Adipose tissue (tissue), 3 donors: Measurements from ENCODE around the gene F2RL3. TPM values are rescaled to one million over a fixed set of nuclear protein-coding genes. Genes with fewer than 3 reads are reported as not detected.
"Not testable (repeated sequence)": the region's sequence is repeated elsewhere in the genome, so short reads cannot be mapped to it uniquely, and the experiment has no call there.

Experiments used
- H3K27ac ChIP-seq: one replicate; pipeline ENCODE4 v1.5.1; 2013; ENCODE audit warnings: low read depth, low read length
- WGBS, 3 donors: extraction: QIAGEN DNeasy Blood & Tissue Kit; methylation state at CpG; one replicate each; pipeline ENCODE4 v1.1.7; 2013; 5-methylcytosine and 5-hydroxymethylcytosine counted together
- polyA plus RNA-seq, 3 donors: library from polyadenylated mRNA; stranded (reverse); fragments of 200-250 nt; gene quantifications; one replicate each; pipeline ENCODE4 v1.2.3, GENCODE V29; 2013
- donor health status: healthy with polysubstance abuse.
- donor health status: Bipolar disorder and iron deficiency.
- donor health status: healthy.

F2RL3 gene
- polyA plus RNA-seq, 3 donors, result 5.0 to 17.7 (median 7.9) TPM

- WGBS, 3 donors, result 85 to 94% (median 93%) methylated on average over 11 of the region's 11 CpGs
- H3K27ac ChIP-seq, result no peak overlapping the region
Observed at GRCh38 chr19:16938211-16938610, 49.4 kb downstream of the F2RL3 start.

DNA sequence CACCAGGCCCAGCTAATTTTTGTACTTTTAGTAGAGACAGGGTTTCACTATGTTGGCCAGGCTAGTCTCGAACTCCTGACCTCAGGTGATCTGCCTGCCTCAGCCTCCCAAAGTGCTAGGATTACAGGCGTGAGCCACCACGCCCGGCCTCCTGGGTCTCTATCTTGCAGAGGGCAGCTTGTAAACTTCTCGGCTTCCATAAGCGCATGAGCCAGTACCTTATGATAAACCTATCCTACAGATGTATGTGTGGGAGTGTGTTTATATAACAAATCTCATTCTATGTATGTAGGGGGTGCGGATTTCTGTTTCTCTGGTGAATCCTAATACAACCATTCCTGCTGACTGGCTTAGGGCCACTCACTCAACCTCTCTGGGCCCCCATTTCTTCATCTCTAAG is 51.3 kb downstream of the F2RL3 start:
- WGBS, 3 donors, result 90 to 95% (median 93%) methylated on average over 7 of the region's 7 CpGs
- not testable (repeated sequence) for H3K27ac ChIP-seq

DNA sequence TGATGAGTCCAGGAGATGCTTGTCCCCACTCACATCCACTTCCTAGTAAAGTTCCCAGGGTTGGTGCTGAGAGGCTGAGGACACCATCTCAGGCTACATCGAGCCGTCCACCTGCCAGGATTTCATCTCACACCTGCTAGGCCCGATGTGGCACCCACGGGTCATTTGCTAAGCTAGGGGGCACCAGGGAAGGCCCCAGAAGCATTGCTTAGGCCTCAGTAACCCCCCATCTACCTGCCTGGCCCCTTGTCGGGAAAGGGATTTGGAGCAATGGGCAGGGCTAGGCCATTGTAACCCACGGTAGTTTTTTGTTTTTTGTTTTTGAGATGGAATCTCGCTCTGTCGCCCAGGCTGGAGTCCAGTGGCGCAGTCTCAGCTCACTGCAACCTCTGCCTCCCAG is 51.8 kb downstream of the F2RL3 start:
- WGBS, 3 donors, result 85 to 97% (median 89%) methylated on average over 9 of the region's 9 CpGs
- no peak overlapping the region for H3K27ac ChIP-seq

Other genes with a start within 250 kb of the F2RL3 start
- 10 to 100 TPM; 69.6 to 96.7 (median 79.3) TPM for gene SMIM7, start 228.9 kb upstream of the F2RL3 start, polyA plus RNA-seq
- 1 to 10 TPM in 2 of 3 donors, under 1 TPM in 1; 0.90 to 3.5 (median 2.7) TPM for gene TMEM38A, start 227.9 kb upstream of the F2RL3 start, polyA plus RNA-seq
- under 1 TPM; 0.06 to 0.60 (median 0.11) TPM for gene NWD1, start 169.2 kb upstream of the F2RL3 start, polyA plus RNA-seq
- gene SIN3B, start 59.6 kb upstream of the F2RL3 start, polyA plus RNA-seq, result 10 to 100 TPM; 13.8 to 43.3 (median 36.7) TPM
- gene CPAMD8, start 137.8 kb downstream of the F2RL3 start, polyA plus RNA-seq, result 10 to 100 TPM in 1 of 3 donors, 1 to 10 TPM in 2; 1.5 to 56.2 (median 9.6) TPM
- gene HAUS8, start 186.5 kb downstream of the F2RL3 start, polyA plus RNA-seq, result 1 to 10 TPM; 2.7 to 9.0 (median 5.1) TPM
- 10 to 100 TPM; 18.0 to 48.1 (median 45.6) TPM for gene MYO9B, start 186.8 kb downstream of the F2RL3 start, polyA plus RNA-seq